Dedifferentiated amniotic fluid mesenchymal stem cell (primary cell): ENCODE data around the gene GTF3C5.
"Not testable (repeated sequence)": the region's sequence is repeated elsewhere in the genome, so short reads cannot be mapped to it uniquely, and the experiment has no call there.

ENCODE experiments used
- DNase-seq: peaks from one replicate; pipeline ENCODE4 v3.0.0-alpha.2; 2016; ENCODE audit errors: extremely low spot score

Gene GTF3C5

DNA sequence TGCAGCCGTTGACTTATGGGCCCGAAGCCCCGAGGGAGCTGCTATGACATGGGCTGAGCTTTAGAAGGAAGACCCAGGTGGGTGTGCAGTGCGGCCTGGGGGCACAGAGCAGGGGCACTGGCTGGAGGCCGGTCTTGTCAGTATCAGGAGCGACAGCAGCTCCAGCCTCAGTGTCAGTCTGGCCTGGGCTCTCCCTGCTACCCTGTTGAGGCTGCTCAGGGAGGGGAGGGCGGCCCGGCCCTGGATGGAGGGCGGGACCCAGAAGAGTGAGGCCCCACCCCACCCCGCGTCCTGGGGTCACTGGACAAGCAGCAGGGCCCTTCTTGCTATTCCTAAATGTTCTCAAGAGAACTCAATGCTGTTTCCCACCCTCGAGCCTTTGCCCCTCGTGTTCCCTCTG lies 34.3 kb upstream of the GTF3C5 start:
- no peak for DNase-seq

DNA sequence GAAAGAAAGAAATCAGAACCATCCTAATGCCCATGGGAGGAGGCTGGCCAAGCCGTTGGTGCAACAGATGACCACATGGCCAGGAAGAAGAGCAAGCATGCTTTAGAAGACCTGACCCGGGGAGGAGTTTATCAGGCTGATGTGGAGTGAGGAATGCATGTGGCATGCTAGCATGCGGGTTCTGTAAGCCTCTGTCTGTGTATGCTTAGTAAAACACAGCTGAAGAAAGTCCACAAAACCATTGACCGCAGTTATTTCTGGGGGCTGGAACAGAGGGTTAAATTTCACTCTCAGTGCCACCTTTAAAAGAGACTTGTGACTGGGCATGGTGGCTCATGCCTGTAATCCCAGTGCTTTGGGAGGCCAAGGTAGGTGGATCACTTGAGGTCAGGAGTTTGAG lies 33.2 kb upstream of the GTF3C5 start:
- no peak for DNase-seq

DNA sequence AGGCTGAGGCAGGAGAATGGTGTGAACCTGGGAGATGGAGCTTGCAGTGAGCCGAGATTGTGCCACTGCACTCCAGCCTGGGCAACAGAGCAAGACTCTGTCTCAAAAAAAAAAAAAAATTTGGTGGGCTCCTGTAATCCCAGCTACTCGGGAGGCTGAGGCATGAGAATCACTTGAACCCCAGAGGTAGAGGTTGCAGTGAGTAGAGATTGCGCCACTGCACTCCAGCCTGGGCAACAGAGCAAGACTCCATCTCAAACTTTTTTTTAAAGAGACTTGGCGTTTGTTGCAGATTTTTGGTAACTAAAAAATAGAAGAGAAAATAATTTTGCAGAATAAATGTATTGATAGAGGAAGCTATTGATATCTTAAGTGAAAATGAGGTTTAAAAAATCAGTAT lies 32.6 kb upstream of the GTF3C5 start:
- not testable (repeated sequence) for DNase-seq

DNA sequence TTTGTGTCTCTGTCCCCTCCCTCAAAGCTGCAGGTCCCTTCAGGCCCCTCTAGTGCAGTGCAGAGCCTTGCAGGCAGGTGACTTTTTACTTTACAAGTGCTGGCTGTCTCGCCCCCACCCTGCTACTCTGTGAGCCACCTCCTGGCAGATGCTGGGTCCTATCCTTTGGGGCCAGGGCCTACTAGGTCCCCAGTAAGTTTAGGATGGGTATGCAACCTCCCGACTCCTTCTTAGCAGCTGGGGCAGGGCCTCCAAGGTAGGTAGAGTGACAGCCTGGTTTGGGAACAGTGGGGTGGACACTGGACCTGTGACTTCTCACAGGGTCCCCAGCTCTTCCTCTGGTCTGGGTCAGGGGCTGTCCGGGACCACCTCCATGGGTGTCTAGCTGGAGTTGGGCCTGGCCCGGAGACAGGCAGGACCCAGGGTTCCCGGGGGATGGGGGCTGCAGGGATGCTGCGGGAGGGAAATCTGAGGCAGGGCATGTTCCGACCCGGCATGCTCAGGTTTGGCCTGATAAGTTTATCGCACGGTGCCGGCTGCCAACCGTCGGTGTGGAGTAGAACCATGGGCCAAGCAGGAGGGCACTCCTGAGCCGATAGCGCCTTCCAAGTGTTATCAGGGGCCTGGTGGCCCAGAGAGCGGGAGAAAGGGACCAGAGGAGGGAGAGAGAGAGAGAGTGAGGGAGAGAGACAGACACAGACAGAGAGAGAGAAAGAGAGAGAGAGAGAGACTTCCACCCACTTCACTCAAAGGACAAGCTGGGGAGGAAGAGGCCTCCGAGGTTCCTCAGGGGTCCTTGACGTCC lies 31.8 kb upstream of the GTF3C5 start:
- no peak for DNase-seq

DNA sequence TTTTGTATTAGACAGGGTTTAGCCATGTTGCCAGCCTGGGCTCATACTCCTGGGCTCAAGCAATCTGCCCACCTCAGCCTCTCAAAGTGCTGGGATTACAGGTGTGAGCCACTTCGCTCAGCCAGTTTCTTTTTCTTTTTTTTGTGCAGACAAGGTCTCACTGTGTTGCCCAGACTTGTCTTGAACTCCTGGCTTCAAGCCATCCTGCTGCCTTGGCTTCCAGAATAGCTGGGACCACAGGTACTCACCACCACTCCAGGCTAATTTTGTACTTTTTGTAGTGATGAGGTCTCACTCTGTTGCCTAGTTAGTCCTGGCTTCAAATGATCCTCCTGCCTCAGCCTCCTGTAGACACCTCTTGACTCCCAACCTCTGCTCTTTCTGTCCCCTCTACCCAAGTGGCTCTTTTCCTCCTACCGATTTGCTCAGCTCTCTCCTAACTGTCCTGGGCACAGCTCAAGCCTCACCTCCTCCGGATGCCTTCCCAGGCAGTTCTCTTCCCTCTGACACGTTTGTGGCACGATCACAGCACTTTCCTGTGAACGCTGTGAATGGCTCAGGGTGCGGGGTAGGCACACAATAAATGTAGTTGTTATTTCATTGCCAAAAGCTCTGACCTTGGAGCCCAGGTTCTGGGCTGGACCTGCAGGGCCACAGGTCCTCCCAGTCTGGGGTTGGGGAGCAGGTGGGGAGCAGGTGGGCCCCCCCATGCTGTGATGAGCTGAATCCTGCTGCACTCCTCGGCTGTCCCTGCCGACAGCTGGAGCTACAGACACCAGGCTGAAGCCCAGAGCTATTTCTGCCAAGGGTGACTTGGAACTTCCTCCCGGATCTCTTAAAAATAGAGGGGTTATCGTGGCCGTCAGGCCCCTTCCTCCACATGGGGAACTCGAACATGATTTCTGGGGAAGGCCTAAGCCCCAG lies 28.4 kb upstream of the GTF3C5 start:
- DNase-seq = no peak

DNA sequence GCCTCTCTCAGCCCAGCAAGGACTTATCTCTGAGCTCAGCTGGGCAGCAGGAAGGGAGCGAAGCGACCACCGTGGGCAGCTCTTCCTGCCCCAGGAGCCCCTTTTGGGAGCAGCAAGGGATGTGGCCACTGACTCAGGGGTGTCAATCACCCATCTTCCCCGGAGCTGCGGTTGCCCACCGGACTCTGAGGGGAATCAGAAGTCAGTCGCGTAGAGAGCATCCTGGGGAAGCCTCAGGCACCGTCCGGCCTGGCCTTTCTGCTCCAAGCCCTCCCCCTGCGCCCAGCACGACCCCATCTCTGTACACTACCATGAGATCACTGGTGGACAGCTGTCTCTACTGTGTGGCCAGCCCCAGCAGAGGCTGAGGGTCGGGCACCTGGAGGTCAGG lies 27.7 kb upstream of the GTF3C5 start:
- no peak for DNase-seq

DNA sequence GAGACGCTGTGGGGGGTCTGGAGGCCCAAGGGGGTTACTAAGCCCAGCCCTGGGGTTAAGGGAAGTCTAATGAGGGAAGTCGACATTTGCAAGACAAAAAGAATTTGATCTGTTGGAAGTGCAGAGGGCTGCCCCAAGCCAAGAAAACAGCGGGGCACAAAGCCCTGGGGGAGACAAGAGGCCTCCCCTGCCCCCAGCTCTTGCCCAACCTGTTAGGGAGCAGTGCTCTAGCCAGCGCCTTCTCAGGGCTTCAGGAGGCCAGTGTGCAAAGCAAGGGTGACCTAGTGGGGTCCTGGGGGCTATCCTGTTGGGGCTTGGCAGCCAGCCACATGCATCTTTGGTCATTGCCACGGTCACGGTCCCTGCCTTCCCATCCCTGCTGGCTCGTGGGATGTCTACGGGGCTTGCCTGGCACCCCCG lies 27.1 kb upstream of the GTF3C5 start:
- DNase-seq = no peak

DNA sequence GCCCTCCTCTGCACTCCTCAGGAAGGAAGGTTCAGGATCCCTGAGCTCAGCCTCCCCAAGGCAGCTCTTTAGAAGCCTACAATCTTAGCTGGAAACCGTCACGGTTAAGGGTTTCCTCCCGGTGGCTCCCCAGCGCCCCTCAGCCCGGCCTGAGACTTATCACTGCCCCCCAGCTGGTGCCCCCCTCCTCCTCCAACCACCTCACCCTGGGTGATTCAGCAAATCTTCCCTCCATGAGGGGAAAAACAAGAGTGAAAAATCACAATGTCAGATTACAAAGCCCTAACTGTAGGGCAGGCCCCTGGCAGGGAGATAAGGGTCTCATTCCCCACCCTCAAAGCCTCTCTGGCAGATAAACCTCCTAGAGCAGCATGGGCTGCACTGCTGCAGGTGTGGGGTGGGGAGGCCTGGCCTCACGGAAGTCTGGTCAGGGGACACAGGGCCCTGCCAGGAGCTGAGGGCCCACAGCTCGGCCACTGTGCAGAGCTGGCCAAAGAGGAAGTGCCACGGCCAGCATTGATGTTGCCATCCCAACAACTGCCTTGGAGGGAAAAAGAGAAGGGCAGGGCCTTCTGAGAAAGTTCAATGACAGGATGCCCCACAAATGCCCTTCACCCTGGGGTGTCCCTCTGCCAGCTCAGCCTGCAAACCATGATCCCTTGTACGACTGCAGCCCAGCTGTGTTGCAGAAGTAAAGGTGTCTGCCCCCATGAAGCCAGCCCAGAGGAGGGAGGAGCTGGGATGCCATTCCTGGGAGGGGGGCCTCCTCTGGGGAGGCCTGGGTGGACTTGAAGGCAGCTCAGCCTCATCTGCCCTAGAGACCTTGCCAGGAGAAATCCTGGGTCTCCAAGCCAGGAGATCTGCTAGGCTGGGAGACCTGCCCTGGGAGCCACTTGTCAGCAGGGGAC lies 26.5 kb upstream of the GTF3C5 start:
- DNase-seq = no peak

DNA sequence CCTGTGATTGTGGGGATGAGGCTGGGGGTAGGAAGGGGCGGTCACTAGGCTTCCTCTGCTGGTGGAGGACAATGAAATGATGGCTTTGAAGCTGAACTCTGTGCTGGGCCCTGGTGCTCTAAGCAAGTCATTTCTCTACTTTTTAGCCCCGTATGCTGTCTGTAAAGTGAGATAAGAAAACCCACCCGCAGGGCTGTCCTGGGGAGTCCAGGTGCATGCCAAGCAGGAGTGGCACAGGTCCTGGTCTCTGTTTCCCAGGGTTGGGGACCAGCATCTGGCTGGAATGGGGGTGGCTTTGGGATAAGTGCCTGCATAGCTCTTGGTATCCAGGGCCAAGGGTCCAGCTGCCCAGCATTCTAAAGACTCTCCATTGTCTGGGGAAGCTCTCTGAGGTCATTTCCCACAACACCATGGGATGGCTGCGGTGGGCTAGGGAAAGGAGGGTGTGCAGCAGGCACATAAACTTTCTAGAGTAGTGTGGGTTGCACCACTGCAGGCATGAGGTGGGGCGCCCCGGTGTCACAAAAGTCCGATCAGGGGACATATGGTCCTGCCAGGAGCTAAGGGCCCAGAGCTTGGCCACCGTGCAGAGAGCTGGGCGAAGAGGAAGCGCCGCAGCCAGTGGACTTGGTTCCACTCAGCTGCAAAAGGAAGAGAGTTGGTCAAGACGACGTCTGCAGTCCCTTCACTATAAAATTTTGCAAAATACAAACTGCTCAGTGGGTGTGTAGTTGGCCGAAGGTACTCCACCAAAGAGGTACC lies 25.6 kb upstream of the GTF3C5 start:
- no peak for DNase-seq

DNA sequence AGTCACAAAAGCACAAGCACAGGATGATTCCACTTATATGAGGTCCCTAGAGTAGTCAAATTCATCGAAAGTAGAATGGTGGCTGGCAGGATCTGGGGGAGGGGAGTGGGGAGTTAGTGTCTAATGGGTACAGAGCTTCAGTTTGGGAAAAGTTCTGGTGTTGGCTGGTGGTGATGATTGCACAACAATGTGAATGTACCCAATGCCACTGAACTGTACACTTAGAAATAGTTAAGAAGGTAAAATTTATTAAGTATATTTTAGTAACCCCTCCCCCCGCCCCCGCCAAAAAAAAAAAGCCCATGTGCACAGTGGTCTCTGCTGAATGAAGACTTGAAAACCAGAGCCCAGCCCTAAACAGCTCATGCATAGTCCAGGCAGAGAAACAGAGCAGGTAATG lies 24.8 kb upstream of the GTF3C5 start:
- DNase-seq = no peak

DNA sequence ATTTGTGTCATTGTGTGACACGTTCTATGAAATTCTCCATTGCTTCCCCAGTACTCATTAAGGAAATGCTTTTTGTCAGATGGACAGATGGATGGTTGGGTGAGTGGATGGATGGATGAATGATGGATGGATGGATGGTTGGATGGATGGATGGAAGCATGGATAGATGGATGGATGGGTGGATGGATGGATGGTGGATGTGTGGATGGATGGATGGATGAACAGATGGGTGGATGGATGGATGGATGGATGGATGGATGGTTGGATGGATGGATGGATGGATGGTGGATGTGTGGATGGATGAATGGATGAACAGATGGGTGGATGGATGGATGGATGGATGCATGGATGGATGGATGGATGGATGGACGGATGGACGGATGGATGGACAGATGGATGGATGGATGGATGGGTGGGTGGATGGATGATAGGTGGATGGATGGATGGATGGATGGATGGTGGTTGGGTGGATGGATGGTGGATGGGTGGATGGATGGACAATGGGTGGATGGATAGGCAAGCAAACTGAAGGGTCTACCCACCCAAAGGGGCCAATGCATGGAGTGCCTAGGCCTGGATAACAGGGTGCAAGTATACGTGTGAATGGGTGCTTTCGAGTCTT lies 24.0 kb upstream of the GTF3C5 start:
- DNase-seq = no peak

DNA sequence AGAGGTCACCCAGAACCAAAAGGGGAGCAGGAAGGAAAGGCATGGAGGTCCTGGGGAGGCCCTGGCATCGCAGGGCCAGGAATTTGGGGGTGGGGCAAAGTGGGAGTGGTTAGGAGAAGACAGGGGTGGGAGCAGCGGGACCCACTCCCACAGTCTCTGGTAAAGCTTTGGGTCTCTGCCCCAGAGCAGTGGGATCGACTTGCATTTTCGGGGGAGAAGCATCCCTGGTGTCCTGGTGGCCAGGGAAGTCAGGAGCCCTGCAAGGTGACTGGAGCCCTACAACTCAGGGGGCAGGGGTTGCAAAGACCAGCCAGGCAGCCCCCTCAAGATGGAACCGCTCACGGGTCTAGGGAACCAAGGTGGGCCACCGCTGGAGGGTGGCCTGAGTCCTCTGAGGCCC lies 22.4 kb upstream of the GTF3C5 start:
- no peak for DNase-seq

DNA sequence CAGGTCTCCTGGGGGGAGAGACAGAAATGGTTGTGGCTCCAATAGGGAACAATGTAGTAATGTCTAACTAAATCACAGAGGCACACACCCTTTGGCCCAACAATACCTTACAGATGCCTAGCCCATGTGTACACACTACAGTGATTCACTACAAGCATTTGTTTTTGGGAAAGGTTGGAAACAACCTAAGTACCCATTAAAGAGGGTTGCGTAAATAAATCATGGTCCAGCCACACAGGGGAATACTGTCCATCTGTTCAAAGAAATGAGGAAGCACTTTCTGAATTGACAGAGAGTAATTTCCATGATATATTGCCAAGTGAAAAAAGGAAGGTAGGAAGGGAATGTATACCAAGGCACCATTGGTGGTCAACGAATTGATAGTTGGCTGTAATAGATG lies 22.0 kb upstream of the GTF3C5 start:
- no peak for DNase-seq

DNA sequence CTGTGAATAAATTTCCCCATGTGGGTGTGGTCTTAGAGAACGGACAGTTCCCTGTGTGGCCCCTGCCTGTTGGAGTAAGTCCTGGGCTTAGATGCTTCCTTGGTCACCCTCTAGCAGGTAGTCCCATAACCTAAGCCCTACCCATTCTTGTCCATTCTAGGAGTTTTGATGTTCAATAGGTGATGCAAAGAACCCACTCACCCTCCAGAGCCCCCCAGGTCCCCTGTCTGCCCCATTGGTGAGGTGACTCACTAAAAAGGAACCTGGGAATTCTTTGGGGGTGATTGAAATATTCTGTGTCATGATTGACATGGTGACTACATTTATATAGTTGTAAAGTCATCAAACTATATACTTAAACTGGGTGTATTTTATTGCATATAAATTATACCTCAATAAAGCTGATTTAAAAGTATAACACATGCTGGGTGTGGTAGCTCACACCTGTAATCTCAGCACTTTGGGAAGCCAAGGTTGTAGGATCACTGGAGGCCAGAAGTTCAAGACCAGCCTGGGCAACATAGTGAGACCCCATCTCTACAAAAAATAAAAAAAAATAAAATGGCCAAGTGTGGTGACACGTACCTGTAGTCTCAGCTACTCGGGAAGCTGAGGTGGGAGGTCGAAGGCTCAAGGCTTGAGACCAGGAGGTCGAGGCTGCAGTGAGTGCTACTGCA lies 20.8 kb upstream of the GTF3C5 start:
- DNase-seq = no peak

DNA sequence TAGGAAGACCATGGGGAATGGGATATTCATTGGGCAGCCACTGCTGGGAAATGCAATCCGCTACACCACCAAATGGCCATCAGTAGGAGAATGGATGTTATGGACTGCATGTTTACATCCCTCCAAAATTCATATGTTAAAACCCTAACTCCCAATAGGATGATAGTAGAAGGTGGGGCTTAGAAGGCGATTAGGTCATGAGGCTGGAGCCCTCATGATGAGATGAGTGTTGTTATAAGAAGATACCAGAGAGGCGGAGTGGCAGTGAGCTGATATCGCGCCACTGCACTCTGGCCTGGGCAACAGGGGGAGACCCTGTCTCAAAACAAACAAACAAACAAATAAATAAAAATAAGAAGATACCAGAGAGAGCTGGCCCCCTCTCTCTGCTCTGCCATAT lies 16.1 kb upstream of the GTF3C5 start:
- DNase-seq = no peak

DNA sequence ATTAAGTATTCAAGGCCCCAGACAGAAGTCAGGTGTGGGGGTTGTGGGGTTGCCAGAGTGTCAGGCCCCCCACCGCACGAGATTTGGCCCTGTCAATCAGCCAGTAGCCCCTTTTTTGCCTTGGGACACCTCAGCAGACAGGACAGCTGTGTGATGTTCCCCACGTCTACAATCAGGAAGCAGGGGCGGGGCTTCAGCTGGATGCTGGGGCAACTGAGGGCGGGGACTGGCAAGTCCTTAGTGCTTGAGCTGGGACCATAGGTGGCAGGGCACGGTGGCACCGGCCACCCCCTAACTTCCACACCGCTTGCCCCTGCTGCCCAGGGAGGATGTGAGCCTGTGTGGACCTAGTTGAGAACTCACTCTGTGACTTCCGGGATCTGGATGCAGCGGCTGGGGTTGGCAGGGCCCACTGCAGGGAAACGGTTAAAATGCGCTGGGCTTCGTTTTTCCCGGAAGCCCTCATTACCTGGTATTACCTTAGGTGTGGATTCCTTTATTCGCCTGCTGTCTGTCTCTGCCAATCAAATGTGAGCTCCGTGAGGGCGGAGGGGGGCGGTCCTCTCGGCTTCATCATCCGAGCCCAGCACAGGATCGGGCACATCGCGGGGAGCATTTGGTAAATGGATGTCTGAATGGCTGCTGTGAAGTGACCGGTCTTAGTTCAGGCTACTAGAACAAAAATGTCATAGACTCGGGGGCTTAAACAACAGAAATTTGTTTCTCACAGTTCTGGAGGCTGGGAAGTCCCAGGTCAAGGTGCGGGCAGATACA lies 7.5 kb upstream of the GTF3C5 start:
- no peak for DNase-seq

DNA sequence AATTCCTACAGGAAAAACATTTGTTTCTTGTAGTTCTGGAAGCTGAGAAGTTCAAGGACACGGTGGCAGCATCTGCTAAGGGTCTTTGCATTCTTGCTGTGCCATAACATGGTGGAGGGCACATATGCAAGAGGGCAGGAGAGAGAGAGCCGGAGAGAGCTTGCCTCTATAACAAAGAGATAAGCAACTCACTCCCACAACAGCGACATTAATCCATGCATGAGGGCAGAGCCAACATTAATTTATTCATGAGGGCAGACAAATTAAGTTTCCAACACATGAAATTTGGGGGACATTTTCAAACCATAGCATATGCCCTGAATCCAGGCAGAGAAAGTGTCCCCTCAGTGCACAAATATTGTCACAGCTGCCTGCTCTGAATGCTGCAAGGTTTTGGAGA lies 4.4 kb upstream of the GTF3C5 start:
- DNase-seq = no peak

DNA sequence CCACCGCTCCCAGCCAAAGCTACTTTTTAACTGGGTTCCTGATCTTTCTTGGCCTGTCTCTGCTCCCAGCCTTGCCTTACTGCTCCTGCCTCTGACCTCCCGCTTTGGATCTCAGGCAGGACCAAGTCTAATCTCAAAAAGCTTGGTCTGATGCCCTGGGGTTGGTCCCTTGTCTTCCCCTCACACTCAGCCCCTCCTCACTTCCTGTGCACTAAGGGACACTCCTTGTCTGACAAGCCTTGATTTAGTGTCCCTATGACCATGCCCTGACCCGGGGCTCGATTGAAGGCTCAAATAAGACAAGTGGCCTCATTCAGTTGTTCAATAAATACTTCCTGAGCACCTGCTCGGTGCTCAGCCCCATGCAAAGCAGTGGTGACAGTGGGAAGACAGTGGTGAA lies 3.7 kb upstream of the GTF3C5 start:
- DNase-seq = no peak

DNA sequence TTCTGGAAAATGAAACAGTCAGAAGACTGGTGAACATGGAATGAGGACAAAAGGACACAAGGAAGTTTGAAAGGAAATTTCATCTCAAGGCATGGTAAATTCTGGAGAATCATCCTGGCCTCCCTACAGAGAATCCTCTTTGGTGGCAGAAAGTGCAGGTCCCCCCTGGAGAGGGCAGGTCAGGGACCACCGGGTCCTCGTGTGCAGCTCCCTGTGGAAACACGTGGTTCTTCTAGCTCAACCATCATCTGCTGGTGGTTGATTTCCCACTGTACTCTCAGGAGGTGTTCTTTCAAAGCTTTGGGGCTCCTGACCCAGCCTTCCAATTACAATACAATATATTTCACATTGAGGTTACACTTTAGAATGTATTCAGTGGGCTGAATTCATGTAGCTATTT lies 2.6 kb upstream of the GTF3C5 start:
- DNase-seq = no peak

DNA sequence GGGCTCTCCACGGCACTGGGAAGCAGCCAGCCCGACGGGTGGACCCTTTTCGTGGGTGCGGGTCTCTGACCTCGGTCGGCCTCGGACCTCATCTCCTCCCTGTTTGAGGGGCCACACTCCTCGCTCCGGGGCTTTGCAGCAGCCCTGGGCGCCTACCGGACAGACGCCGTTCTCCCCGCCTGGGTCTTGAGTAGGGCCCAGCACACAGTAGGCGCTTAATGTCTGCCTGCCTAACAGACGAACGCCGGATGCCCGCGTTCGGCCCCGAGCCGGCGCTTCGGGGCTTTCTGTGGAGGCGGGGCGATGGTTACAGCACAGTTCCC lies 842 bp upstream of the GTF3C5 start:
- no peak for DNase-seq
